ENCODE data around the gene LMNA. TPM values are rescaled to one million over a fixed set of nuclear protein-coding genes. Genes with fewer than 3 reads are reported as not detected.

LMNA gene
- total RNA-seq, 1 experiment from 2014 or later: 68.8 TPM

- TF ChIP-seq ZNF281 (CRISPR knock-in tag; IDR thresholded peaks at IDR 0.05) (peak; percentile 74; the same call in 1 of the 2 replicates), NFATC4 (CRISPR knock-in tag; IDR thresholded peaks at IDR 0.05) (no peak), ZNF671 (CRISPR knock-in tag; IDR thresholded peaks at IDR 0.05) (no peak), ZNF138 (CRISPR knock-in tag; conservative IDR thresholded peaks at IDR 0.05) (no peak), HMGA2 (CRISPR knock-in tag; IDR thresholded peaks at IDR 0.05) (no peak), SMAD4 (CRISPR knock-in tag; IDR thresholded peaks at IDR 0.05) (no peak), TCF7 (CRISPR knock-in tag; IDR thresholded peaks at IDR 0.05; ENCODE audit: low read depth) (no peak), ZNF416 (CRISPR knock-in tag; IDR thresholded peaks at IDR 0.05) (no peak), RELA (CRISPR knock-in tag; IDR thresholded peaks at IDR 0.05; ENCODE audit: borderline replicate concordance) (no peak), TP53 (CRISPR knock-in tag; IDR thresholded peaks at IDR 0.05) (no peak), CREM (CRISPR knock-in tag; IDR thresholded peaks at IDR 0.05) (no peak), ARID4B (CRISPR knock-in tag; IDR thresholded peaks at IDR 0.05; ENCODE audit: borderline replicate concordance) (peak; percentile 56; the same call in 1 of the 2 replicates), USF2 (CRISPR knock-in tag; IDR thresholded peaks at IDR 0.05) (no peak), JUN (CRISPR knock-in tag; IDR thresholded peaks at IDR 0.05) (no peak), SOX15 (CRISPR knock-in tag; IDR thresholded peaks at IDR 0.05) (no peak)
These were observed at the start of gene LMNA (continued) for GRCh38 chr1:156114101-156114918.

GRCh38 chr1:156065212-156065611, 49.3 kb upstream of the LMNA start:
- H3K27me3 Mint-ChIP-seq (ENCODE audit: low read depth): no peaks in the 10 kb centered on the region
- H3K4me3 Mint-ChIP-seq: no peak overlapping the region
- peaks cover 40% of the 10 kb centered on the region for H3K4me1 Mint-ChIP-seq
- peaks cover 21% of the 10 kb centered on the region for H3K36me3 Mint-ChIP-seq
- ATAC-seq: no peak
- no peak for DNase-seq (ENCODE audit: low spot score)
- H3K9me3 Mint-ChIP-seq: no peaks in the 10 kb centered on the region
- ChIA-PET CTCF (interaction anchor here (0.5 to 5.0 kb wide), 20 partner anchors 8 to 127 kb away, joined by 3 to 74 read pairs (median 20); partner anchors contain the start of genes ARHGEF2, LAMTOR2 and UBQLN4), POLR2A (interaction anchor here (1.4 kb wide), 1 partner anchor 12 kb away, joined by 3 read pairs; no protein-coding TSS in a partner anchor)
- no peak overlapping the region for H3K27ac Mint-ChIP-seq
- TF ChIP-seq ARID4B (CRISPR knock-in tag; IDR thresholded peaks at IDR 0.05; ENCODE audit: borderline replicate concordance) (no peak), ZNF423 (CRISPR knock-in tag; IDR thresholded peaks at IDR 0.05) (no peak), RORB (CRISPR knock-in tag; IDR thresholded peaks at IDR 0.05) (no peak), NFE2L1 (CRISPR knock-in tag; IDR thresholded peaks at IDR 0.05) (no peak), CDX4 (CRISPR knock-in tag; IDR thresholded peaks at IDR 0.05; ENCODE audit: borderline replicate concordance) (no peak), FOXJ3 (CRISPR knock-in tag; IDR thresholded peaks at IDR 0.05; ENCODE audit: borderline replicate concordance) (no peak), IRF1 (CRISPR knock-in tag; IDR thresholded peaks at IDR 0.05) (no peak), FOXP1 (CRISPR knock-in tag; IDR thresholded peaks at IDR 0.05; ENCODE audit: borderline replicate concordance) (no peak)
